ENCODE data around the gene FAM221A.

DNA sequence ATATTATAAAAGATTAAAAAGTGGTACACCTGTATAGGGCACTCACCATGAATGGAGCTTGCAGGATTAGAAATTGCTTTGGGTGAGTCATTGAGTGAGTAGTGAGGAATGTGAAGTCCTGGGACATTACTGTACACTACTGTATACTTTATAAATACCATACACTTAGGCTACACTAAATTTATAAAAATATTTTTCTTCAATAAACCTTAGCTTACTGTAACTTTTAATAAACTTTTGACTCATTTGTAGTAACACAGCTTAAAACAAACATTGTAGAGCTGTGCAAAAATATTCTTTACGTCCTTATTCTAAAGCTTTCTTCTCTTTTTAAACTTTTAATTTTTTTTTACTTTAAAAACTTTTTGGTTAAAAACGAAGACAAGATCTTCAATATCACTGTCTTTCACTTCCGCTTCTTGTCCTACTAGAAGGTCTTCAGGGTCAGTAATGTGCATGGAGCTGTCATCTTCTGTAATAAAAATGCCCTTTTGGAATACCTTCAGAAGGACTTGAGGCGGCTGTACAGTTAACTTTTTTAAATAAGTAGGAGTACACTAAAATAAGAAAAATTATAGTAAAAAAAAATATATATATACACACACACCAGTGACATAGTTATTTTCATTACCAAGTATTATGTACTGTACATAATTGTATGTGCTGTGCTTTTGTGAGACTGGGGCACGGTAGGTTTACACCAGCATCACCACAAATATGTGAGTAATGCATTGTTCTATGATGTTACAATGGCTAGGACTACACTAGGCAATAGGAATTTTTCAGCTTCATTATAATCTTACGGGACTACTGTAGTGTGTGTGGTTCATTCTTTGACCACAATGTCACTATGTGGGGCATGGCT is 33.5 kb downstream of the FAM221A start:
- TF ChIP-seq, protein P1, sequence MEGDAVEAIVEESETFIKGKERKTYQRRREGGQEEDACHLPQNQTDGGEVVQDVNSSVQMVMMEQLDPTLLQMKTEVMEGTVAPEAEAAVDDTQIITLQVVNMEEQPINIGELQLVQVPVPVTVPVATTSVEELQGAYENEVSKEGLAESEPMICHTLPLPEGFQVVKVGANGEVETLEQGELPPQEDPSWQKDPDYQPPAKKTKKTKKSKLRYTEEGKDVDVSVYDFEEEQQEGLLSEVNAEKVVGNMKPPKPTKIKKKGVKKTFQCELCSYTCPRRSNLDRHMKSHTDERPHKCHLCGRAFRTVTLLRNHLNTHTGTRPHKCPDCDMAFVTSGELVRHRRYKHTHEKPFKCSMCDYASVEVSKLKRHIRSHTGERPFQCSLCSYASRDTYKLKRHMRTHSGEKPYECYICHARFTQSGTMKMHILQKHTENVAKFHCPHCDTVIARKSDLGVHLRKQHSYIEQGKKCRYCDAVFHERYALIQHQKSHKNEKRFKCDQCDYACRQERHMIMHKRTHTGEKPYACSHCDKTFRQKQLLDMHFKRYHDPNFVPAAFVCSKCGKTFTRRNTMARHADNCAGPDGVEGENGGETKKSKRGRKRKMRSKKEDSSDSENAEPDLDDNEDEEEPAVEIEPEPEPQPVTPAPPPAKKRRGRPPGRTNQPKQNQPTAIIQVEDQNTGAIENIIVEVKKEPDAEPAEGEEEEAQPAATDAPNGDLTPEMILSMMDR (IDR thresholded peaks at IDR 0.05; ENCODE audit: low read depth, low read length, missing input control): no peak
- TF ChIP-seq TAF1 (conservative IDR thresholded peaks at IDR 0.05) (no peak), YY1 (IDR thresholded peaks at IDR 0.05) (no peak), HNF4G (IDR thresholded peaks at IDR 0.05) (no peak), RXRA (IDR thresholded peaks at IDR 0.05) (no peak), GABPA (IDR thresholded peaks at IDR 0.05 in 1 of 2, conservative IDR thresholded peaks at IDR 0.05 in 1 of 2) (no peak), SP1 (IDR thresholded peaks at IDR 0.05) (no peak), RAD21 (IDR thresholded peaks at IDR 0.05) (no peak)
- TF ChIP-seq, protein P2, sequence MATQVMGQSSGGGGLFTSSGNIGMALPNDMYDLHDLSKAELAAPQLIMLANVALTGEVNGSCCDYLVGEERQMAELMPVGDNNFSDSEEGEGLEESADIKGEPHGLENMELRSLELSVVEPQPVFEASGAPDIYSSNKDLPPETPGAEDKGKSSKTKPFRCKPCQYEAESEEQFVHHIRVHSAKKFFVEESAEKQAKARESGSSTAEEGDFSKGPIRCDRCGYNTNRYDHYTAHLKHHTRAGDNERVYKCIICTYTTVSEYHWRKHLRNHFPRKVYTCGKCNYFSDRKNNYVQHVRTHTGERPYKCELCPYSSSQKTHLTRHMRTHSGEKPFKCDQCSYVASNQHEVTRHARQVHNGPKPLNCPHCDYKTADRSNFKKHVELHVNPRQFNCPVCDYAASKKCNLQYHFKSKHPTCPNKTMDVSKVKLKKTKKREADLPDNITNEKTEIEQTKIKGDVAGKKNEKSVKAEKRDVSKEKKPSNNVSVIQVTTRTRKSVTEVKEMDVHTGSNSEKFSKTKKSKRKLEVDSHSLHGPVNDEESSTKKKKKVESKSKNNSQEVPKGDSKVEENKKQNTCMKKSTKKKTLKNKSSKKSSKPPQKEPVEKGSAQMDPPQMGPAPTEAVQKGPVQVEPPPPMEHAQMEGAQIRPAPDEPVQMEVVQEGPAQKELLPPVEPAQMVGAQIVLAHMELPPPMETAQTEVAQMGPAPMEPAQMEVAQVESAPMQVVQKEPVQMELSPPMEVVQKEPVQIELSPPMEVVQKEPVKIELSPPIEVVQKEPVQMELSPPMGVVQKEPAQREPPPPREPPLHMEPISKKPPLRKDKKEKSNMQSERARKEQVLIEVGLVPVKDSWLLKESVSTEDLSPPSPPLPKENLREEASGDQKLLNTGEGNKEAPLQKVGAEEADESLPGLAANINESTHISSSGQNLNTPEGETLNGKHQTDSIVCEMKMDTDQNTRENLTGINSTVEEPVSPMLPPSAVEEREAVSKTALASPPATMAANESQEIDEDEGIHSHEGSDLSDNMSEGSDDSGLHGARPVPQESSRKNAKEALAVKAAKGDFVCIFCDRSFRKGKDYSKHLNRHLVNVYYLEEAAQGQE (IDR thresholded peaks at IDR 0.05): no peak
- TF ChIP-seq, protein P3, sequence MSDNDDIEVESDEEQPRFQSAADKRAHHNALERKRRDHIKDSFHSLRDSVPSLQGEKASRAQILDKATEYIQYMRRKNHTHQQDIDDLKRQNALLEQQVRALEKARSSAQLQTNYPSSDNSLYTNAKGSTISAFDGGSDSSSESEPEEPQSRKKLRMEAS (IDR thresholded peaks at IDR 0.05): no peak
- TF ChIP-seq, protein P4, sequence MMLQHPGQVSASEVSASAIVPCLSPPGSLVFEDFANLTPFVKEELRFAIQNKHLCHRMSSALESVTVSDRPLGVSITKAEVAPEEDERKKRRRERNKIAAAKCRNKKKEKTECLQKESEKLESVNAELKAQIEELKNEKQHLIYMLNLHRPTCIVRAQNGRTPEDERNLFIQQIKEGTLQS (IDR thresholded peaks at IDR 0.05): no peak
- TF ChIP-seq, protein P5, sequence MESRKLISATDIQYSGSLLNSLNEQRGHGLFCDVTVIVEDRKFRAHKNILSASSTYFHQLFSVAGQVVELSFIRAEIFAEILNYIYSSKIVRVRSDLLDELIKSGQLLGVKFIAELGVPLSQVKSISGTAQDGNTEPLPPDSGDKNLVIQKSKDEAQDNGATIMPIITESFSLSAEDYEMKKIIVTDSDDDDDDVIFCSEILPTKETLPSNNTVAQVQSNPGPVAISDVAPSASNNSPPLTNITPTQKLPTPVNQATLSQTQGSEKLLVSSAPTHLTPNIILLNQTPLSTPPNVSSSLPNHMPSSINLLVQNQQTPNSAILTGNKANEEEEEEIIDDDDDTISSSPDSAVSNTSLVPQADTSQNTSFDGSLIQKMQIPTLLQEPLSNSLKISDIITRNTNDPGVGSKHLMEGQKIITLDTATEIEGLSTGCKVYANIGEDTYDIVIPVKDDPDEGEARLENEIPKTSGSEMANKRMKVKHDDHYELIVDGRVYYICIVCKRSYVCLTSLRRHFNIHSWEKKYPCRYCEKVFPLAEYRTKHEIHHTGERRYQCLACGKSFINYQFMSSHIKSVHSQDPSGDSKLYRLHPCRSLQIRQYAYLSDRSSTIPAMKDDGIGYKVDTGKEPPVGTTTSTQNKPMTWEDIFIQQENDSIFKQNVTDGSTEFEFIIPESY (IDR thresholded peaks at IDR 0.05): no peak
